Neural progenitor cell (in vitro differentiated cells): ENCODE measurements around the gene MAD1L1.

Source experiments
- EZH2 ChIP-seq: fragments of 200-600 bp; sonication (generic); IDR thresholded peaks from 2 replicates; pipeline ENCODE4 v1.6.1; 2017; ENCODE audit warnings: antibody characterized with exemption, mild to moderate bottlenecking, moderate library complexity
- EZH2phosphoT487 ChIP-seq: fragments of 200-600 bp; sonication (generic); IDR thresholded peaks from 2 replicates; pipeline ENCODE4 v1.6.1; 2017; ENCODE audit warnings: antibody characterized with exemption
- TF ChIP-seq, protein P1 (sequence below): fragments of 200-600 bp; sonication (generic); IDR thresholded peaks from 2 replicates; pipeline ENCODE4 v1.5.1; 2017; ENCODE audit warnings: antibody characterized with exemption, mild to moderate bottlenecking

DNA sequence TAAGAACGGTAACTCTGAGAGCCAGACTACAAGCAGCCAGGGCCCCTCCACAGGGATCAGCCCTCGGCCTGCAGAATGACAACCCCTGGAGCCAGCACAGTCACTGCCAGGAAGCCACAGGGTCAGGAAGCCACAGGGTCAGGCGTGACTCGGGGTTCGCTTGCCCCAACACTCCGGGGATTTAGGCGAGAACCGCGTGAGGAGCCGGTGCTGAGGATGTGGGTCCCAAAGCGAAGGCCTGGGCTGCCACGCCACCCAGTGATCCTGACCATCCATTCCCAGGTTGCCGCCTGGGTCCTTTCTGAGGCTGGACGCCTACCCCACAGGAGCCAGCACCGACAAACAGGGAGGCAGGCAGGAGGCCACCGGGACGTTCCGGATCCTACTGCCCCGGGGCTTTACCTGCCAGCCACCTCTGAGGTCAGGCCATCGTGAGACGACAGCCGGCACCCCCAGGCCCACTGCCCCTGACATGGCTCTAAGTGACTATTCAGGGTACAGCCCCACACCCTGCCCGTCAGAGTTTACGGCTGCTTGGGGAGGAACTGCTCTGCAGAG lies 334.0 kb downstream of the MAD1L1 start:
- TF ChIP-seq EZH2phosphoT487 (no peak), EZH2 (no peak)
- TF ChIP-seq, protein P1, sequence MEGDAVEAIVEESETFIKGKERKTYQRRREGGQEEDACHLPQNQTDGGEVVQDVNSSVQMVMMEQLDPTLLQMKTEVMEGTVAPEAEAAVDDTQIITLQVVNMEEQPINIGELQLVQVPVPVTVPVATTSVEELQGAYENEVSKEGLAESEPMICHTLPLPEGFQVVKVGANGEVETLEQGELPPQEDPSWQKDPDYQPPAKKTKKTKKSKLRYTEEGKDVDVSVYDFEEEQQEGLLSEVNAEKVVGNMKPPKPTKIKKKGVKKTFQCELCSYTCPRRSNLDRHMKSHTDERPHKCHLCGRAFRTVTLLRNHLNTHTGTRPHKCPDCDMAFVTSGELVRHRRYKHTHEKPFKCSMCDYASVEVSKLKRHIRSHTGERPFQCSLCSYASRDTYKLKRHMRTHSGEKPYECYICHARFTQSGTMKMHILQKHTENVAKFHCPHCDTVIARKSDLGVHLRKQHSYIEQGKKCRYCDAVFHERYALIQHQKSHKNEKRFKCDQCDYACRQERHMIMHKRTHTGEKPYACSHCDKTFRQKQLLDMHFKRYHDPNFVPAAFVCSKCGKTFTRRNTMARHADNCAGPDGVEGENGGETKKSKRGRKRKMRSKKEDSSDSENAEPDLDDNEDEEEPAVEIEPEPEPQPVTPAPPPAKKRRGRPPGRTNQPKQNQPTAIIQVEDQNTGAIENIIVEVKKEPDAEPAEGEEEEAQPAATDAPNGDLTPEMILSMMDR = no peak
